B cell (primary cell): ENCODE measurements around the gene NCBP2. TPM values are rescaled to one million over a fixed set of nuclear protein-coding genes. Genes with fewer than 3 reads are reported as not detected.
A peak's percentile ranks its signal among the peaks of the same experiment; 100 is the strongest.

ENCODE experiments used
- ATAC-seq: fragments of 200-7000 bp; cut with Tn5 transposase; one replicate; pipeline ENCODE4 v1.10.0; 2021; ENCODE audit warnings: low read depth, mild to moderate bottlenecking, moderate number of reproducible peaks, moderate library complexity
- CTCF ChIA-PET: fragments of 350-600 bp; sonication (Branson Sonifier 250); formaldehyde crosslinking; loops from one replicate; lab custom pipeline; 2021; ENCODE audit warnings: antibody characterized with exemption, inconsistent platforms; lab: Charles Lee
- POLR2A ChIA-PET: fragments of 350-600 bp; sonication (Branson Sonifier 250); formaldehyde crosslinking; loops from one replicate; lab custom pipeline; 2021; ENCODE audit warnings: antibody characterized with exemption; lab: Charles Lee
- DNase-seq: peaks from one replicate; pipeline ENCODE4 v3.0.0; 2013
- H2AFZ ChIP-seq: 2 replicates; pipeline ENCODE4 v1.6.1; 2012; ENCODE audit warnings: mild to moderate bottlenecking, low read depth, low read length; ENCODE audit not compliant: insufficient read depth, poor library complexity, severe bottlenecking
- H3K27ac ChIP-seq, 2 donors: 1 replicate in 1 of 2; 2 replicates in 1 of 2; pipeline ENCODE4 v1.5.1; 2012 to 2013; ENCODE audit warnings: low read length in 2 of 2, mild to moderate bottlenecking in 2 of 2, moderate library complexity in 1 of 2
- H3K27me3 ChIP-seq, 4 experiments: fragments of 200-600 bp in 1 of 4; sonication (generic) in 1 of 4; replicated peaks in 1 of 4; 1 replicate in 2 of 4; 2 replicates in 2 of 4; pipeline versions ENCODE4 v1.6.1 to v1.7.0; 2013 to 2016; ENCODE audit warnings: low read length in 3 of 4, mild to moderate bottlenecking in 2 of 4, mixed read lengths in 1 of 4, moderate library complexity in 1 of 4; ENCODE audit not compliant: insufficient read depth in 4 of 4, control insufficient read depth in 3 of 4; ENCODE audit errors: control extremely low read depth in 1 of 4
- H3K36me3 ChIP-seq, 2 experiments: replicated peaks in 1 of 2; 1 replicate in 1 of 2; 2 replicates in 1 of 2; pipeline versions ENCODE4 v1.6.1 to v1.7.1; 2013; ENCODE audit warnings: low read length in 1 of 2; ENCODE audit not compliant: insufficient read depth in 2 of 2, control insufficient read depth in 1 of 2; ENCODE audit errors: control extremely low read depth in 1 of 2, extremely low read depth in 1 of 2
- H3K4me1 ChIP-seq, 2 donors: fragments of 200-600 bp in 1 of 2; sonication (generic) in 1 of 2; 1 replicate in 1 of 2; 2 replicates in 1 of 2; pipeline versions ENCODE4 v1.5.1 to v1.6.1; 2013 to 2017; ENCODE audit warnings: low read length in 2 of 2; ENCODE audit not compliant: control insufficient read depth in 2 of 2, insufficient read depth in 2 of 2
- H3K4me2 ChIP-seq: replicated peaks from 2 replicates; pipeline ENCODE3; 2012; ENCODE audit warnings: mild to moderate bottlenecking, low read depth, low read length; ENCODE audit not compliant: poor library complexity, severe bottlenecking
- H3K4me3 ChIP-seq, 5 experiments: fragments of 200-600 bp in 1 of 5; sonication (generic) in 1 of 5; 1 replicate in 3 of 5; 2 replicates in 2 of 5; pipeline versions ENCODE4 v1.5.1 to v1.7.0; 2011 to 2016; ENCODE audit warnings: low read length in 4 of 5, mild to moderate bottlenecking in 4 of 5, low read depth in 2 of 5, control low read depth in 1 of 5, moderate library complexity in 1 of 5; ENCODE audit not compliant: insufficient read depth in 1 of 5; ENCODE audit errors: control extremely low read depth in 1 of 5, extremely low read depth in 1 of 5
- H3K79me2 ChIP-seq: fragments of 200-600 bp; sonication (generic); one replicate; pipeline ENCODE4 v1.6.0; 2016; ENCODE audit warnings: low read length; ENCODE audit not compliant: control insufficient read depth, insufficient read depth
- H3K9ac ChIP-seq: fragments of 200-600 bp; sonication (generic); 2 replicates; pipeline ENCODE4 v1.6.1; 2017; ENCODE audit warnings: mild to moderate bottlenecking, low read length, moderate library complexity
- H3K9me3 ChIP-seq, 3 donors: one replicate each; pipeline versions ENCODE4 v1.6.1 to v1.7.1; 2013; ENCODE audit warnings: low read length in 2 of 3; ENCODE audit not compliant: control insufficient read depth in 2 of 3, insufficient read depth in 1 of 3; ENCODE audit errors: control extremely low read depth in 1 of 3
- H4K20me1 ChIP-seq: 2 replicates; pipeline ENCODE4 v1.6.0; 2012; ENCODE audit warnings: mild to moderate bottlenecking, low read length; ENCODE audit not compliant: insufficient read depth, control insufficient read depth, poor library complexity, severe bottlenecking
- H3K27ac Mint-ChIP-seq: one replicate; pipeline ENCODE4 v1.8.0; 2021; ENCODE audit warnings: mixed read lengths
- H3K27me3 Mint-ChIP-seq: one replicate; pipeline ENCODE4 v1.8.0; 2021; ENCODE audit warnings: mixed read lengths
- H3K4me1 Mint-ChIP-seq: one replicate; pipeline ENCODE4 v1.8.0; 2021; ENCODE audit warnings: mixed read lengths
- H3K4me3 Mint-ChIP-seq: one replicate; pipeline ENCODE4 v1.8.0; 2021; ENCODE audit warnings: mixed read lengths
- H3K9me3 Mint-ChIP-seq: one replicate; pipeline ENCODE4 v1.8.0; 2022; ENCODE audit warnings: mixed read lengths; ENCODE audit not compliant: insufficient read depth
- CTCF ChIP-seq: fragments of 200-600 bp; IDR thresholded peaks from one replicate; pipeline ENCODE4 v1.8.0; 2022; ENCODE audit warnings: antibody characterized with exemption, mild to moderate bottlenecking
- EZH2 ChIP-seq: IDR thresholded peaks from 2 replicates; pipeline ENCODE4 v1.6.1; 2012; ENCODE audit warnings: borderline replicate concordance, low read depth, mild to moderate bottlenecking, moderate library complexity, low read length; ENCODE audit not compliant: insufficient read depth, poor library complexity, severe bottlenecking
- WGBS: methylation state at CpG from one replicate; pipeline ENCODE4 v1.1.5; 2013; ENCODE audit warnings: missing lambda C conversion rate; ENCODE audit not compliant: insufficient coverage; 5-methylcytosine and 5-hydroxymethylcytosine counted together
- intact Hi-C: fragments of 100-400 bp; cut with micrococcal nuclease; formaldehyde crosslinking; loops from one replicate; pipeline ENCODE4 v1.10.0; 2022
- polyA plus RNA-seq: library from polyadenylated mRNA; depleted of rRNA; stranded (reverse); fragments of >200 nt; gene quantifications from 2 replicates; pipeline ENCODE4 v1.2.3, GENCODE V29; 2012
- total RNA-seq, 2 donors: library from RNA; stranded (reverse); fragments of 120-200 nt in 1 of 2; gene quantifications; 1 replicate in 1 of 2; 2 replicates in 1 of 2; pipeline versions ENCODE4 v1.2.3 to v1.2.4, GENCODE V29; 2013 to 2022

Gene NCBP2
- total and polyA plus RNA-seq, 2 donors (not counting 1 experiment from before 2014, with no cell fraction given) = 25.5 to 95.0 TPM

GRCh38 chr3:196927571-196928453 is 14.5 kb downstream of the NCBP2 start:
- H3K4me1 Mint-ChIP-seq = peaks cover 27% of the 10 kb centered on the region
- no peak overlapping the region for H3K4me3 ChIP-seq
- ChIA-PET POLR2A (no interaction called here), CTCF (interaction anchor here (1.0 kb wide), 1 partner anchor 91 kb away, joined by 4 read pairs; no protein-coding TSS in a partner anchor)
- peaks cover 0 to 18% of the 10 kb centered on the region in 2 experiments for H3K36me3 ChIP-seq
- H3K27me3 ChIP-seq = no peaks in the 10 kb centered on the region
- H4K20me1 ChIP-seq = no peaks in the 10 kb centered on the region
- H3K4me3 Mint-ChIP-seq = no peak overlapping the region
- TF ChIP-seq CTCF (no peak), EZH2 (no peak)
- no peak for ATAC-seq
- no peaks in the 10 kb centered on the region for H3K27me3 Mint-ChIP-seq
- peaks cover 12 to 16% of the 10 kb centered on the region in 2 donors for H3K4me1 ChIP-seq
- WGBS = 96% methylated on average over 7 of the region's 7 CpGs
- no peaks in the 10 kb centered on the region for H3K9me3 ChIP-seq
- H2AFZ ChIP-seq = no peak overlapping the region
- no peaks in the 10 kb centered on the region for H3K9me3 Mint-ChIP-seq
- H3K27ac Mint-ChIP-seq = no peak overlapping the region
- DNase-seq = no peak
- H3K79me2 ChIP-seq = no peaks in the 10 kb centered on the region
- H3K27ac ChIP-seq = no peak overlapping the region
- intact Hi-C loops = no loop called here
- no peak overlapping the region for H3K4me2 ChIP-seq
- no peak overlapping the region for H3K9ac ChIP-seq

- Histone ChIP-seq H2AFZ (no peak overlapping the region), H3K27ac (peak overlapping the region in 1 of 2 donors; percentile 66), H3K4me2 (peak overlapping the region; percentile 29), H3K4me1 (peaks cover 6 to 8% of the 10 kb centered on the region in 2 donors), H3K4me3 (no peak overlapping the region), H4K20me1 (no peaks in the 10 kb centered on the region), H3K9me3 (peaks cover 4 to 10% (median 10%) of the 10 kb centered on the region in 3 donors), H3K36me3 (peaks cover 6 to 12% of the 10 kb centered on the region in 2 experiments), H3K27me3 (no peaks in the 10 kb centered on the region), H3K9ac (no peak overlapping the region), H3K79me2 (no peaks in the 10 kb centered on the region)
- H3K4me1 Mint-ChIP-seq = peaks cover 17% of the 10 kb centered on the region
- peak overlapping the region; percentile 72 for H3K27ac Mint-ChIP-seq
- ChIA-PET POLR2A (no interaction called here), CTCF (no interaction called here)
- intact Hi-C loops = no loop called here
- TF ChIP-seq EZH2 (no peak), CTCF (no peak)
- ATAC-seq (peak; percentile 43), DNase-seq (peak; percentile 65)
- peak overlapping the region; percentile 24 for H3K4me3 Mint-ChIP-seq
- no peaks in the 10 kb centered on the region for H3K9me3 Mint-ChIP-seq
- 100% methylated on average over 1 of the region's 2 CpGs for WGBS
- H3K27me3 Mint-ChIP-seq = no peaks in the 10 kb centered on the region
Measured at GRCh38 chr3:196920733-196921132, 21.6 kb downstream of the NCBP2 start.
